ENCODE results near the gene MEDAG.

MEDAG gene

DNA sequence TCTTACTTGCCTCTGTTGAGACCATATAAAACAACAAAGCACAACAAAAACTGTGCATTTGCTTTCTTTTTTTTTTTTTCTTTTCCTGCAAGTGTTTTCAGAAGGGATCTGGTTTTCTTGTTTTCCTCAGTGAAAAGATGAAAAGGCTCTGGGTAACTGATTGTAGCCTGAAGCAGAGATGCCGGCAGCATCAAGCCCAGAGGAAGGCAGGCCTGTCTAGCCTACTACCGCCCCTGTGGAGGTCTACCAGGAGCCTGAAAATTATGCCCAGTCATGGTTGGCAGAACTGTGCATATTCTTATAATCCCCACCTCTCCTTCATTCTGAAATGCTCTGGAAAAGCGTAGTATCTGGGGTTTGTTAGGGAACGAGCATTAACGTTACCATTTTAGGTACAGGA lies 32.6 kb upstream of the MEDAG start:
- DNase-seq = no peak

DNA sequence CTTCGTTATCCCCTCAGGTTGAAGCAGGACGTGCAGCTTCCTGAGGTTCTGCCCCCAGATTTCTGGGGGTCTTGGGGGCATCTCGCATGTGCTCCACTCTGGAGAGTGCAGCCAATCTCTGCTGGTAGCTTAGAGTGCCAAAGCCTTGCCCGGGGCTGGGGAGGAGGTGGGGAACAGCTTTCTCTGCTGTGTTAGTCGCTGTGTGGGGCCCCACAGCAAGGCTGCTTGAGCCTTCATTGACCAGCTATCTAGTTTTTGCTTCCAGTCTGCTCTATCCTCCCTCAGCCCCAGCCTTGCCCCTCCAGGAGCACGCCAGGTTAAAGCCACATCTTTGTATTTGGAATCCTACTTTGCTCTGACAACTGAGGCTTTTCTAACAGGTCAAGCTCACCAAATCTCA lies 32.0 kb upstream of the MEDAG start:
- DNase-seq = no peak

DNA sequence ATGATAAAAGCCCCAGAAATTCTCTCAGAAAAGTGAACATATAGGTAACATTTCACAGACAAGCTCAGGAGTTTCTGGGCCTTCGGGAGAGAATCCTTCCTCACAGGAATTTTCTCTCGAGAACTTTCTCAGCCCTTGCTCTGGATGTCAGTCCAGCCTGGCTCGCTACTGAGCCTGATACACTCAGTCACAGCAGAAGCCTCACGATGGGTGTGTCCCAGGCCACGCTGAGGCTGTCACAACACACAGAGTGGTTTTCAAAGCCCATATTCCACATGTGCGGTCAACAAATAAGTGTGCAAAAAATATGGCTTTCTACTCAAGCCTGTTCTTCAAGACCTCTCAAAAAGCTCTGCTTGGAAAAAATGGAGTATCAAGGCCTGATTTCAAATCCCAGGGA lies 31.5 kb upstream of the MEDAG start:
- no peak for DNase-seq

DNA sequence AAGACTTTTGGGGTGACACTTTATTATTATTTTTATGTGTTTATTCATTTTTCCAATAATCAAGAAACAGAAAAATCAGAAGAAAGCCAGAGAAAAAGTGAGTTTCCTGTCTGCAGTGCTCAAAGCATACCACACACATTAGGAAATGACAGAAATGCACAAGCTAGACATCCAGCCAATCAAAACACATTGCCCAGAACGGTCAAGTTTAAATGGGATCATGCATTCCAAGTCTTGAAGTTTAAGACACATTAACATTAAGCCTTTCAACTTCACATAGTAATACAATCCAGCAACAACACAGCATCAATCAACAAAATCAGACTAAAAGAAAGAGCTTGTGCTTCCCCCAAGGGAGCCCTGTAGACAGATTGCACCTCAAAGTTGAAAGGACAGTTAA lies 28.7 kb upstream of the MEDAG start:
- DNase-seq = no peak

DNA sequence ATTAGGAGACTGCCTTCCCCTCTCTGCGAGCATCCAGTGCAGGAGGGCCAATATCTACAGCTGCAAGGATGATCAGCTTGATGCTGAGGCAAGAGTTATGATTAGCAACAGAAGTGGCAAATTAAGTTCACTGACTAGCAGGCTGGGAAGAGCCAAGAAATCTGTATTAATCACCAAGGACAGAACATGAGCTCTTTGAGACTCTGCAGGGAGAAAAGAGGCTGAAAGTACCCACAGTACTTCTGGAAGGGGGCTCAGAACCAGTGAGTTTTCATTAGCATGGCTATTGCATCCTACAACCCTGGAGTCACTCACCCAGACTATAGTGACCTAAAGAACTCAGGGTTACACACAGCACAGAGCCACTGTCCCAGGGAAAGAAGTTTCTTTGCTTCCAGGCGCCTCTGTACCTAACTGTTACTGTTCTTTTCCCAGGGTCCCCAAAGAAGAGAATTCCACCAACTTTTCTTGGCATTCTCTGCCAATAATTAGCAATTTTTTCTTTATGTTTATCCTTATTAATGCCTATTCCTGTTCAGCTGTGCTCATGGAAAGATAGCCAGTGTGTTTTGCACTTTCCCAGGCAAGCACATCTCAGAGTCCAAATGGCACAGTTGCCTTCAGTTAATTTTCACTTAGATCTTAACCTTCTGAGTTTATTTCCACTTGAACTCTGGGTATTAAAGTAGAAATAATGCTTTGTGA lies 25.8 kb upstream of the MEDAG start:
- no peak for DNase-seq

DNA sequence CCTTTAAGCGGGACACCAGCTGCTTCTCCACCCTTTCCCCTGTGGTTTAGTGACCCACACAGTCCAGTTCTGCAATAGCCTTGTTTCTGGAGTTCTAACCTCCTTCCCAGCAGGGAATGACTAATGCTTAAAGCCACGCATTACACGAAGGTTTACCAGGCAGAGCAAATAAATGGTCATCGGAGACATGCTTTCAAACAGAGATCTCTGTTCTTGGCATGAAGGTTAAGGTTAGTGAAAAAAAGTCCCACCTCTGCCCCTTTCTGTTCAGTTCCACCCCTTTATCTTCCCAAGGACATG lies 25.3 kb upstream of the MEDAG start:
- DNase-seq = no peak

DNA sequence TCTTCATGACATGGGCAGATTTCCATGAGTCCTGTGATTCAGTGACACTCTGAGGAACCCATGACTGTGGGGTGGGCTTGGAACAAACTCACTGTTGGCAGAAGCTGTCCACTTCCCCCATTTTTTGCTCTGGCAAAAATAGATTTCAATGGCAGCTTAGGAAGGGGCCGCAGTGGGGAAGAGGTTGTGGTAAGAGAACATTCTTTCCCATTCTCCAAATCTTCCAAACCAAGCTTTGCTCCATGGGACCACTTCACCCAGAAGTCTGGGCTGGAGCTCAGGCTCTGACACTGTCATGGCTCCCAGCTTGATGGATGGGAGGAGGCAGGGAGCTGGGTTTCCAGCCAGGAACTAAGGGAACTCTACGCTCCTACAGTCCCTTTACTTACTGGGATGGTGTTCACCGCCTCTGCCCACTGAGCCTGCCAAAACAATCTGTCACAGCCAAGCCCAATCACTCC lies 24.9 kb upstream of the MEDAG start:
- no peak for DNase-seq

DNA sequence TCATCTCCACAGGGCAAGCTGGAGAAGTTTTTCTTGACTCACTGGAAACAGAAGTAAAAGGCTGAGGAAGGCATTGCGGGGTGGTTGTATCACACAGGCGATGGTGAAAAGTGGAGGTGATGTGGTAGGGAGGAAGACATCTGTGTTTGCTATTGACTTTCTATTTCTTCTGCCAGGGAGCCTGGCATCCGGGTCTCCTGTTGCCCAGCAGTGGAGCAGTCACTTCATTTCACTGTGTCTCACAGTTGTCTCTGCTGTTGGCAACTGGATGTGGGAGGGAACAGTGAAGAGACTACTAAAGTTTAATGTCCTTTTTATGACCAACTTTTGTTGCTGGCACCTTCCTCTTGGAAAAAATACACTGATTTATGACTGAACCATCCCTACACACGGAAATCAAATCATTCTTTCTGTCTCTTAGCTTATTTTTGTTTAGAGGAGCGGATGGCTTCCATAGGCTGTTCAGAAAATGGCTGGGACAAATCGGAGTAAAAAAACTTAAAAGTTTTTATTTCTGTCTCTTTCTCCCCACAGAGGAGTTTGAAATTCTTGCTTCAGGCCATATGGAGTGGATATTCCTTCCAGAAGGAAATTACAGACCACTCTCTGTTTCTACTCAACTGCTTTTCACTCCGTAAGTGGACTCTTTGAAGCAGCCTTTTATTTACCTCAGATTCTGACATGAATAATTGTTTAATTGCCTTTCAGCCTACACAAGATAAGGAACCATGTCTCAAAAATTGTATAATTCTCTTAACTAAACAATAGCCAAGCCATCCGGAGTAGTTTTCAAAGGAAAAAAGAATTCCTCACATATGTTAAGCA lies 23.8 kb upstream of the MEDAG start:
- DNase-seq = no peak

DNA sequence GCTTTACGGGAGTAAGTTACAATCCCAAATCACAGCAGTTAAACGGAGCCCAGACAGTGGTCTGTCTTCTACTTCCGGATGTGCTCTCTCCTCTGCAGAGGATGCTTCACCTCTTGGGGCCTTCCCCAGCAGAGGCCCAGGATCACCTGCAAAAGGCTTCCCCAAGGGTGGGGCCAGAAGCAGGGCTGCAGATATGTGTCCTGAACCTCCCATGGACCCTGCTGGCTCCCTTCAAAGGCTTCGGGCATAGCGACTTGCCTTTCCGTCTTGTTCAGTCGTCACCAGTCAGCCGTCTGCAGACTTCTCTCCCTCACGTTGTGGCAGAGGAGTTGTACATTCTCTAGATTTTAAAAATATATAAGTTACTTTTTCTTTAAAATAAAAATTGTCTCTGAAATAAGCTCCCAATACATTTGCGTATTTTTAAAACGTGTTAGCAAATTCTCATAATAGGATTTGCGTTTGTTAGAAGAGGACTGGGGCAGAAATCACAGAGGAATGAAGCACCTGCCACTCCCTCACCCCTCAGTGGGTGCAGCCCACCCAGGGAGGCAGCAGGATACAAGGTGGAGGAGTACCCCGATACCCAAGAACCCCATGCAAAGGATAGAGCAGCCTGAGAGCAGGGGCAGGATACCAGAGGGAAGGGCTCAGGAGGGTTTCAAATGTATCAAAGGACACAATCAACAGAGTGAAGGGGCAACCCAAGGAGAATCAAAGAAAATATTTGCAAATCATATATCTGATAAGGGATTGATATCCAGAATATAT lies 22.9 kb upstream of the MEDAG start:
- no peak for DNase-seq

DNA sequence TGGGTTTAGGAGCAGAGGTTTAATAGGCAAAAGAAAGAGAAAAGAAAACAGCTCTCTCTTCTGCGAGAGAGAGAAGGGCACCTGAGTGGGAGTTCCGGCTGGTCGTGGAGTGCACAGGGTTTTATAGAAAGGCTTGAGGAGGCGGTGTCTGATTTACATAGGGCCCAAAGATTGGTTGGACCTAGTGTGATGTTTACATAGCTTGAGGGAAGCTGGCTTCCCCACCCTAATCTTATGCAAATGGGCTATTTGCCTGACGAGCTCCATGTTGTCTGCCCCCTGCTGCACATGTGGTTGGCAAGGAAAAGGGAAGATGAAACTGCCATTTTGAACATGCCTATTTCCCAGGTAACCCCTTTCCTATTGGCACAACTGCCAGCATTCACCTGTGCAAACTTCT lies 21.5 kb upstream of the MEDAG start:
- no peak for DNase-seq

DNA sequence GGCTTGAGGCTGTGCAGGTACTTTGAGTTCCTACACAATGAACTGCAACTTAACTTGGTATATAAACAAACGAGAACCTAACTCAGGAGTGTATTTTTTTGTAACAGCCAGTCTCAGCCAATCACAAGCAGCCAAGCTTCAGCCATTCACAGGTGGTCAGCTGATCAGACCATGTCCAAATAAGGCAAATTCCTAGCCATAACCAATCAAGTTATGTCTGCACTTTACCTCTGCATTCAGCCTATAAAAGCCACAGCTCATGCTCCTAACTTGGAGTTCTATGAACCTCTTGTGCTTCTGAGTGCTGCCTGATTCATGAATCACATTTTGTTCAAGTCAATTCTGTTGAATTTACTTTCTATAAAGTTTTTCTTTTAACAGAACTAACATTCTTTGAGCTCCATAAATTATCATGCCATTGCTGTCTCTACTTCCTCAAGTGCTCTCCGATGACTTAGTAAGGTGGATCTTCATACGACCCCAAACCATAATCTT lies 16.8 kb upstream of the MEDAG start:
- no peak for DNase-seq

DNA sequence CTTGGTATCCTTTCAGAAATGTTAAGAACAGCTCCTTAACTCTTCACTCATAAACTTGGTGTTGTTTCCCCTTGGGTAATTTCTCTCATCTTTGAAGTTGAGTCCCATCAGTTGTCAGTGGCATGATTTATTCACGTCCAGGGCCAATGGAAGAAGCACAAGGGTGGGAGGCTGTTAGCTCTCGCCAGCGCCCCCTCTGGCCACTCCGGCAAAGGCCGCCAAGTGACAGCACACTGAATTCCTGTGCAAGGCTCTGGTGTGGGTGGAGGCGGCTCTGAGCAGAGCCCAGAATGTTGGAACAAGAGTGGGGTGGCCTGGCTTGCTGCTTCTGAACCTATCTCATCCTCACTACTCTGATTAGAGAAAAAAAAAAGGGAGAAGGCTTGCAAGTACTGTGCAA lies 13.1 kb upstream of the MEDAG start:
- DNase-seq = no peak

DNA sequence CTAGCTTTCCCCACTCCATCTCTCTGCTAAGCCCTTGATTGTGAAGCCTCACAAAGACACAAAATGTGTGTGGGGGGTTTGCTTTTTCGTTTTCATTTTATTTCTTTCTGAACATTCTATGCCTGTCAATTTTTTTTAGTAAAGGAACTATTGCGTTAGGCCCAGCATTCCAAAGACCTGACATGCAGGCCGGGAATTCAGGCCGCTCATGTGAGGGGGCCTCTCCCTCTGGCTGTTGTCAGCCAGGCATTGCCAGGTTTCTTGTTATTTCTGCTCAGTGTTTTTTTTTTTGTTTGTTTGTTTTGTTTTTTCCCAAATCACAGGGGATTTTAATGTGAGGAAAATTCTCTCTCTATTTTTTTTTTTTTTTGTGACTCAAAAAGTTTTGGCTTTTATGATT lies 10.3 kb upstream of the MEDAG start:
- DNase-seq = no peak

DNA sequence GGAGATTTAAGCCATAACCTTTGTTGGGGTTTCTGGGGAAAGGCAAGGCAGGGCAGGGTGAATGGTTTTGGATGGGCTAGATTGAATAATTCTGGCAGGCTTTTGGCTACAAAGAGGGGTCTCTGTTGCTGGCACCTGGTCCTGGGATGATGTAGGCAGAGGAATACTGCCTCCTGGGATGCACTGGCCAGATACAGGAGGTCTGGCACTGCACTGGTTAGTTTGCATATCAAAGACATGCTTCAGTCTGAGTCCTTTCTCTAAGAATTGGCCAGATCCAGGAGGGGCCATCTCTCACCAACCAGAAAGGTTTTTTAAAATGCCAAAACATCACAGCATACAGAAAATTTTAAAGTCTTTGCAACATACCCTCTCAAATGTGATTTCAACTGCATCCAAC lies 8.0 kb upstream of the MEDAG start:
- DNase-seq = no peak

DNA sequence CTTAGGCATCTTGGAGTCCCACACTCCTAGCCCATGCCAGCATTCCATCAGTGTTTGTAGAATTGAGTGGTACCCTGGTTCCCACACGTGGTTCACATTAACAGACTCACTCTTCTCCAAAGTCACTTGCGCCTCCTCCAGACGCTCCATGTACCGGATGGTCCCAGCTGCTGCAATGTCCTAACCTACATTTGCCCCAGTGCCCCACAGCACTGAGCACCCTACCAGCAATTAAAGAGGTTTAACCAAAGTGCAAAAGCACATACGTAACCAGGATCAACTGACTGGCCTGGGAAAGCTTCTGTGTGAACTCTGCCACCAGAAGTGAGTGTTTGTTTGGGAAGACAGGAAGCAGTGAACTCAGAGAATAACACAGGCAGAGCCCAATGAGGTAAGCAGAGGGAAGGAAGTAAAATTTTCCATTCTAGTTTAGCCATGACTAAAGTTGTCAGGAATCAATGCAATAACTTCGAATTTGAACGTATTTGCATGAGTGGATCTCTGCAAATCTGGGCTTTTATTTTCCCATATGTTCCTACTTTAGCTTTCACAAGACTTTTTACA lies 7.3 kb upstream of the MEDAG start:
- no peak for DNase-seq

DNA sequence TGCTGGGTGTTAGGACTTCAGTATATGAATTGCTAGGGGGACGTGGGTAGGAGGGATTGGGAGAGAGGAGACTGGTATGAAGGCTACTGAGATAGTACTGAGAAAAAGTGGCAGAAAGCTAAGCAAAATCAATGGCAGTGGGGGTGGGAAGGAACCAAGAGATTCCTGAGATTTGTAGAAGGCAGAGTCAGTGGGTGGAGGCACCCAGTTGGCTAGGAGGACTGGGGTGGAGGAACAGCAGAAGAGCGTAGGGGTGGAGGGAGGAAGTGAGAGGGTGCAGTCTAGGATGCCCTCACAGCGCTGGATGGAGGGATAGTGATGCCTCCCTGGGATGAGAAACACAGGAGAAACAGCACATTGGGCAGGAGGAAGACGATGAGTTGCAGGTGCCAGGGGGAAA lies 5.6 kb upstream of the MEDAG start:
- DNase-seq = no peak

DNA sequence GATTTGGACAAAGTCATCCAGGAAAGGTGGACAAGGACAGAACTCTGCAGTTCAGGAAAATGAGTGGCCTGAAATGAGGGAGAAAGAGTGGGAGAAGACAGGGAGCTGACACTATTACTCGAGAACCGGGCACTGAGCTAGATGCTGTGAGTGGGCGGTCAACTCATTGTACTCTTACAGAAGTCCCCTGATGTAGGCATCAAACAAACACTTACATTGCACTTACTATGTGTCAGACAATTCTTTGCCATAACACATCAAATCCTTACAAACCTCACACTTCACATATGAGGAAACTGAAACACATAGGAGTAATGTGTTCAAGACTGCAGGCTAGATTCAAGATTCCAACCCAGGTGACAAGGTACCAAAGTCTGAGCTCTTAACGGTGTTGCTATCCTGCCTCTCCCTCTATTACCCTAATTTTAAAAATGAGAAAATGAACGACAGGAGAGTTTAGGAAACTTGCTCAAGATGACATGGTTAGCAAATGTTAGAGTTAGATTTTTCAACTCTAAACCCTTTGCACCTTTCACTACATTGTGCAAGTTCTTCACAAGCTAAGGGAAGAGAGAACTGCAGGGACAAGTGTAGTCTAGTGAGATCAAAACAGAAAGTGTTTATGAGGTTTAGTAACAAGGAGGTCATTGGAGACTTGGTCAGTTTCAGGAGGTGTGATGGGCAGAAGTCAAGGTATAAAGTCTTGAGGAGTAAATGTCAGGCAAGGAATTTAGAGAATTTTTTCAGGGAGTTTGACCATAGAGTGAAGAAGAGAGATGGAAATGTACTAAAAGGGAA lies 4.9 kb upstream of the MEDAG start:
- no peak for DNase-seq

DNA sequence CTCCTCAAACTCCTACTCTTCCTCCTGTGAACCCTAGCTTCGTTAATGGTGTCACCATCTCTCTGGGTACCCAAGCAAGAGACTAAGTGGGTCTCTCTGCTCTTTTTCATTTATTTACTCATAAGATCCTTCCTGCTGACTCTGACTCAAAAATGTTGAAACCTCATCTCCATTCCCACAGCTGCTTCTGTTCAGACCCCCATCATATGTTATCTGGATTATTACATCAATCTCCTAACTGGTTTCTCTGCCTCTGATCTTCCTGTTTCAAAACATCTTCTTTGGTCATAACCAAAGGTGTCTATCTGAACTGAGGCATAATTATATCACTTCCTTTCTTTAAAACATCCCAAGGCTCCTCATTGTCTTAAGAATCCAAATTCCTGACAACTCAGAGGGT lies 2.0 kb upstream of the MEDAG start:
- DNase-seq = no peak

DNA sequence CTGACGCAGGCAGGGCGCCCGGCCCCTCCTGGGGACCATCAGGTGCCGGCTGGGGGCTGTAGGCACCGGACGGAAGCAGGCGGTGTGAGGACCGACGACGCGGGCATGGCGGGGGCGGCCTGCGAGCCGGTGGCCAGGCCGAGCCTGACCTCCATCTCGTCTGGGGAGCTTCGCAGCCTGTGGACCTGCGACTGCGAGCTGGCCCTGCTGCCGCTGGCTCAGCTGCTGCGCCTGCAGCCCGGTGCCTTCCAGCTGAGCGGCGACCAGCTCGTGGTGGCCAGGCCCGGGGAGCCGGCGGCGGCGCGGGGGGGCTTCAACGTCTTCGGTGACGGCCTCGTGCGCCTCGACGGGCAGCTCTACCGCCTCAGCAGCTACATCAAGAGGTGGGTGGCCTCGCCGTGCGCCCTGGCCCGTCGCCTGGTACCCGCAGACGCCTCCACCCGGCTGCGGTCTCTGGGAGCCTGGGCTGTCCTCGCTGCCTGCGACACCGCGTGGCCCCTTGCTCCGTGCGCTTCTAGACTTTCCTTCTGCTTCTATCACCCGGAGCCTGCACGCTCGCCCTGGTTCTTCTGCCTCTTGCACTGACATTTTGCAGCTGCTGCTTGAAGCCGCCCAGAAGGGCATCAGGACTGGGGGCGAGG lies 460 bp downstream of the MEDAG start:
- no peak for DNase-seq

DNA sequence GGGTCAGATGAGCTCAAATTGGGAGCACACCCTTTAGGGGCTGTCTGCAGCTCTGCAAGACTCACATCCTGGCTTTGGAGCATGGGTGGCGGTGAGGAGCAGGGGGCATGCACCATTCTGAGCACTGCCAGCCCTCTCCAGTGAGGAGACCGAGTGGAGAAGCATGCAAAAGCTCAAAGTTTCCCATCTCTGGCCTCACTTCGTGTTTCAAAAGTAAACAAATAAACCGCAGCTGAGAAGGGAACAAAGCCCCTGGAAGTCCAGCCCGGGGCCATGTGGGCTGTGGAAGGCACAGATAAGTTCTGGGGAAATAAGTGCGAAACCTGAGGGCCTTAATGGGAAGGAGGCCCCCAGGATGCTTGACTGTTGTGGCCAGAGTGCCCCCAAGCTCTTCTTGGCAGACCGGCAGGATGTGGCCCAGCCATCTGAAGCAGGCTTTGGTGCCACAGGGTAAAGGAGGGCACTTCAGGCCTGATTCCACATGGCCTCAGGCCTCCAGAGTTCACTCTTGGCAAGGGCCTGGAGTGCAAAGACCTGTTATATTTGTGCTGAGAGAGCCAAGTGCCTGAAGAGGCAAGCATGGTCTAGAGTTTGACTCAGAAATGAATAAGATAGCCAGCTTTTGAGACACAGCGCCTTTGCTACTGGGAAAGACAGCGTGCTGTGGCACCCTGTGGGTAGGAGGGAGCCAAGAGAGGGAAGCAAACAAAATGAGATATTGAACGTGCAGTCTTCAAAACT lies 1.2 kb downstream of the MEDAG start:
- no peak for DNase-seq

DNA sequence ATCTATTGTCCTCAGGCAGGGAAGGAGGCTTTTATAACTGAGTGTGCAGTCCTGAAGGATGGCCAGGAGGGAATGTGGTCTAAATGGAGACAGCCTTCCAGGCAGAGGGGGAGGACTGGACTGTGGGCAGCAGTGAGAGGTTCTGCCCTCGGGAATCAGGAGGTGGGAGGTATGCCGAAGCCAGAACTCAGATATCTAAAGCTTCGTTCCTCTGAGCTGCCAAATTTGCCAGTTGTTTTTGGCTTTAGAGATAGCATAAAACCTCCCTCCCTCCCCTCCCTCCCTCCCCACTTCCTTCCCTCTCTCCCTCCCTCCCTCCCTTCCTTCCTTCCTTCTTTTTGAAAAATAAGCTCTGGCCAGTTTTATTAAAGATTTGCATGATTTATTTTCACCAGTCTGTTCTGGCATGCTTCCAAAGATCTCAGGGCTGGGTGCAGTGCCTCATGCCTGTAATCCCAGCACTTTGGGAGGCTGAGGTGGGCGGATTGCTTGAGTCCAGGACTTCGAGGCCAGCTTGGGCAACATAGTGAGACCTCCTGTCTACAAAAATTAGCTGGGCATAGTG lies 2.4 kb downstream of the MEDAG start:
- DNase-seq = no peak
